Right lobe of liver (tissue), 4 donors: ENCODE results near the gene NCOA6.

Experiments
- POLR2A ChIP-seq: fragments of 450-650 bp; IDR thresholded peaks from one replicate; pipeline ENCODE4 v1.6.1; 2017; ENCODE audit warnings: antibody characterized with exemption, mild to moderate bottlenecking
- TF ChIP-seq, protein P1 (sequence below), 4 donors: fragments of 200-600 bp in 3 of 4; fragments of 450-650 bp in 1 of 4; IDR thresholded peaks; one replicate each; pipeline versions ENCODE4 v1.5.1 to v1.8.0; 2016 to 2022; ENCODE audit warnings: antibody characterized with exemption in 4 of 4, mild to moderate bottlenecking in 2 of 4
- donor health status: DM: no; HTN: no; CAD: no.
- donor health status: DM: no; HTN: no; CAD: no.
- donor health status: DM: no; HTN: yes; CAD: no.

DNA sequence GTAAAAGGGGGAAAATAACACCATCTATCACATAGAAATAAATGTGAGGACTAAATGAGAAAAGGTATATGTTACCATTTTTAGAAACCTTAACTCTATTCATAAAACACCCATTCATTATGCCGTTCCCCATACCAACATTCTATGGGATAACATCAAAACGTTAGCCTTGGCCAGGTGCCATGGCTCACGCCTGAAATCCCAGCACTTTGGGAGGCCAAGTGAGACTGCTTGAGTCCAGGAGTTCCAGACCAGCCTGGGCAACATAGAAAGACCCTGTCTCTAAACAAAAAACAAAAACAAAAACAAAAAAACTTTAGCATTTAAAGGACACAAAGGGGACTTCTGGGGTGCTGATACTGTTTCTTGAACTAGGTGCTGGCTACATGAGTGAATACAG lies 149.9 kb downstream of the NCOA6 start:
- TF ChIP-seq, protein P1, sequence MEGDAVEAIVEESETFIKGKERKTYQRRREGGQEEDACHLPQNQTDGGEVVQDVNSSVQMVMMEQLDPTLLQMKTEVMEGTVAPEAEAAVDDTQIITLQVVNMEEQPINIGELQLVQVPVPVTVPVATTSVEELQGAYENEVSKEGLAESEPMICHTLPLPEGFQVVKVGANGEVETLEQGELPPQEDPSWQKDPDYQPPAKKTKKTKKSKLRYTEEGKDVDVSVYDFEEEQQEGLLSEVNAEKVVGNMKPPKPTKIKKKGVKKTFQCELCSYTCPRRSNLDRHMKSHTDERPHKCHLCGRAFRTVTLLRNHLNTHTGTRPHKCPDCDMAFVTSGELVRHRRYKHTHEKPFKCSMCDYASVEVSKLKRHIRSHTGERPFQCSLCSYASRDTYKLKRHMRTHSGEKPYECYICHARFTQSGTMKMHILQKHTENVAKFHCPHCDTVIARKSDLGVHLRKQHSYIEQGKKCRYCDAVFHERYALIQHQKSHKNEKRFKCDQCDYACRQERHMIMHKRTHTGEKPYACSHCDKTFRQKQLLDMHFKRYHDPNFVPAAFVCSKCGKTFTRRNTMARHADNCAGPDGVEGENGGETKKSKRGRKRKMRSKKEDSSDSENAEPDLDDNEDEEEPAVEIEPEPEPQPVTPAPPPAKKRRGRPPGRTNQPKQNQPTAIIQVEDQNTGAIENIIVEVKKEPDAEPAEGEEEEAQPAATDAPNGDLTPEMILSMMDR (IDR thresholded peaks at IDR 0.05): no peak
- no peak for TF ChIP-seq POLR2A
